HepG2 (cell line): ENCODE measurements around the gene SLC43A3. TPM values are rescaled to one million over a fixed set of nuclear protein-coding genes. Genes with fewer than 3 reads are reported as not detected.
A peak's percentile ranks its signal among the peaks of the same experiment; 100 is the strongest.

ENCODE experiments used
- ATF7 ChIP-seq, 2 experiments: fragments of 450-650 bp in 1 of 2; sonication (generic) in 1 of 2; formaldehyde crosslinking in 1 of 2; IDR thresholded peaks; 2 replicates each; pipeline versions ENCODE4 v1.4.0 to v1.6.1; 2016 to 2020; ENCODE audit warnings: antibody characterized with exemption in 1 of 2, mild to moderate bottlenecking in 1 of 2, missing genetic modification reagents in 1 of 2
- EHMT2 ChIP-seq: fragments of 200-600 bp; sonication (generic); IDR thresholded peaks from 2 replicates; pipeline ENCODE4 v1.7.0; 2017; ENCODE audit warnings: antibody characterized with exemption, low read depth, low read length, borderline replicate concordance
- HNRNPL ChIP-seq: fragments of 200-400 bp; formaldehyde crosslinking; IDR thresholded peaks from 2 replicates; pipeline ENCODE4 v1.6.1; 2017; ENCODE audit warnings: mild to moderate bottlenecking, low read depth, low read length
- IRF2 ChIP-seq: IDR thresholded peaks from 2 replicates; pipeline ENCODE4 v1.6.1; 2018; ENCODE audit warnings: missing genetic modification reagents, missing compliant biosample characterization
- MIXL1 ChIP-seq: IDR thresholded peaks from 2 replicates; pipeline ENCODE4 v1.6.1; 2016
- MLLT10 ChIP-seq: sonication (generic); formaldehyde crosslinking; IDR thresholded peaks from 2 replicates; pipeline ENCODE4 v1.4.0; 2020; ENCODE audit warnings: missing genetic modification reagents
- MXD4 ChIP-seq: IDR thresholded peaks from 2 replicates; pipeline ENCODE4 v1.6.1; 2016; ENCODE audit warnings: mild to moderate bottlenecking, missing biosample characterization, missing genetic modification reagents
- RBM22 ChIP-seq: fragments of 200-400 bp; formaldehyde crosslinking; optimal IDR thresholded peaks from 2 replicates; pipeline ENCODE3; 2017; ENCODE audit warnings: mild to moderate bottlenecking, low read length, moderate library complexity
- SAP130 ChIP-seq: IDR thresholded peaks from 2 replicates; pipeline ENCODE4 v1.6.1; 2016; ENCODE audit warnings: low read depth
- SMYD3 ChIP-seq: sonication (generic); formaldehyde crosslinking; IDR thresholded peaks from 2 replicates; pipeline ENCODE4 v1.8.1; 2023; ENCODE audit warnings: mild to moderate bottlenecking, missing genetic modification reagents
- SRY ChIP-seq: sonication (generic); formaldehyde crosslinking; IDR thresholded peaks from 2 replicates; pipeline ENCODE4 v1.8.0; 2022; ENCODE audit warnings: mild to moderate bottlenecking, missing genetic modification reagents
- TOE1 ChIP-seq: sonication (generic); formaldehyde crosslinking; IDR thresholded peaks from 2 replicates; pipeline ENCODE4 v1.4.0; 2020; ENCODE audit warnings: mild to moderate bottlenecking, missing genetic modification reagents
- YEATS4 ChIP-seq: sonication (generic); formaldehyde crosslinking; IDR thresholded peaks from 2 replicates; pipeline ENCODE4 v1.4.0; 2020; ENCODE audit warnings: missing genetic modification reagents, borderline replicate concordance
- ZC3H13 ChIP-seq: sonication (generic); formaldehyde crosslinking; IDR thresholded peaks from 2 replicates; pipeline ENCODE4 v1.8.1; 2023; ENCODE audit warnings: mild to moderate bottlenecking, missing genetic modification reagents, moderate library complexity
- ZNF225 ChIP-seq: sonication (generic); formaldehyde crosslinking; IDR thresholded peaks from 2 replicates; pipeline ENCODE4 v1.4.0; 2020; ENCODE audit warnings: mild to moderate bottlenecking, missing genetic modification reagents
- ZNF501 ChIP-seq: sonication (generic); formaldehyde crosslinking; IDR thresholded peaks from 2 replicates; pipeline ENCODE4 v1.5.1; 2020; ENCODE audit warnings: mild to moderate bottlenecking, moderate library complexity, missing genetic modification reagents
- ZNF530 ChIP-seq: sonication (generic); formaldehyde crosslinking; IDR thresholded peaks from 2 replicates; pipeline ENCODE4 v1.5.0; 2020; ENCODE audit warnings: low read depth, mild to moderate bottlenecking, missing genetic modification reagents
- ZNF547 ChIP-seq: sonication (generic); formaldehyde crosslinking; IDR thresholded peaks from 2 replicates; pipeline ENCODE4 v1.5.1; 2020; ENCODE audit warnings: mild to moderate bottlenecking, missing genetic modification reagents
- ZNF556 ChIP-seq: sonication (generic); formaldehyde crosslinking; IDR thresholded peaks from 2 replicates; pipeline ENCODE4 v1.4.0; 2020; ENCODE audit warnings: mild to moderate bottlenecking, missing genetic modification reagents, borderline replicate concordance
- ZNF670 ChIP-seq: sonication (generic); formaldehyde crosslinking; IDR thresholded peaks from 2 replicates; pipeline ENCODE4 v1.8.0; 2022; ENCODE audit warnings: mild to moderate bottlenecking, missing genetic modification reagents, borderline replicate concordance
- ZNF703 ChIP-seq: sonication (generic); formaldehyde crosslinking; IDR thresholded peaks from 2 replicates; pipeline ENCODE4 v1.5.1; 2020; ENCODE audit warnings: missing genetic modification reagents, mild to moderate bottlenecking, moderate library complexity, borderline replicate concordance
- ZNF788 ChIP-seq: sonication (generic); formaldehyde crosslinking; IDR thresholded peaks from 2 replicates; pipeline ENCODE4 v1.5.0; 2020; ENCODE audit warnings: mild to moderate bottlenecking, missing genetic modification reagents, borderline replicate concordance
- ZNF792 ChIP-seq: IDR thresholded peaks from 2 replicates; pipeline ENCODE4 v1.6.1; 2016
- polyA plus RNA-seq, 8 experiments: library from polyadenylated mRNA; depleted of rRNA in 3 of 8; stranded (reverse) in 7 of 8; unstranded in 1 of 8; fragments of >200 nt; fragmentation: Illumina TruSeq in 4 of 8; extraction: Trizol in 4 of 8; gene quantifications; 2 replicates each; pipeline versions ENCODE4 v1.2.1 to v1.2.3, GENCODE V29; 2011 to 2016; ENCODE audit warnings: low read depth in 4 of 8, missing spikeins in 1 of 8, mixed read lengths in 1 of 8; ENCODE audit not compliant: insufficient read depth in 1 of 8
- total RNA-seq, 5 experiments: library from RNA; depleted of rRNA; stranded (reverse); fragments of >200 nt; fragmentation: Illumina TruSeq; extraction: Trizol; gene quantifications; 2 replicates each; pipeline ENCODE4 v1.2.3, GENCODE V29; 2016; ENCODE audit warnings: low read depth in 1 of 5
- TF ChIP-seq, protein P1 (sequence below): sonication (generic); formaldehyde crosslinking; IDR thresholded peaks from 2 replicates; pipeline ENCODE4 v1.5.0; 2020; ENCODE audit warnings: missing genetic modification reagents
- TF ChIP-seq, protein P2 (sequence below), 2 experiments: sonication (generic) in 1 of 2; formaldehyde crosslinking in 1 of 2; IDR thresholded peaks; 2 replicates each; pipeline versions ENCODE4 v1.4.0 to v1.6.1; 2018 to 2020; ENCODE audit warnings: missing genetic modification reagents in 2 of 2, borderline replicate concordance in 1 of 2, low read depth in 1 of 2, mild to moderate bottlenecking in 1 of 2, missing biosample characterization in 1 of 2

SLC43A3 gene
- total and polyA plus RNA-seq, 2 of the 13 experiments (the other 11 are each of a cell fraction or from before 2014, with no cell fraction given): 2.6 TPM; not detected in 1

DNA sequence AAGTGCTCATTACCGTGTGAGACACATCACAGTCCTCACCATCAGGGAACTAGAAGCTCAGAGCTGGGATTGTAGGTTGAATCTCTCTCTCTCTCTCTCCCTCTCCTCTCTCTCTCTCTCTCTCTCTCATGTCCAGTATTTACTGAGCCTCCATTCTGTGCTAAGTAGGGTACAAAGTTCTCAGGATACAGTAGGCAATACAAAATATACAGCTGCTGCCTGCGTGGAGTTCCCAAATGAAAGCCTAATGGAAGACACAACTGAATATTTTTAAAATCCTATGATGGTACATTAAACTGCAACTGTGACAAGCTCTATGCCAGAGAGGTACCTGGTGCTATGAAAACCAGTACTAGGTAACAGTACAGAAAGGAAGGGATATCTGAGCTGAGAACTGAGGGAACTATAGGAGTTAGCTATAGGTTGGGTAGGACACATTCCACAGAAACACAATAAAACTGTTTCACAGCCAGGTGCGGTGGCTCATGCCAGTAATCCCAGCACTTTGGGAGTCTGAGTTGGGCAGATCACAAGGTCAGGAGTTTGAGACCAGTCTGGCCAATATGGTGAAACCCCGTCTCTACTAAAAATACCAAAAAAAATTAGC lies 26.8 kb downstream of the SLC43A3 start (continued):
- TF ChIP-seq, protein P1, sequence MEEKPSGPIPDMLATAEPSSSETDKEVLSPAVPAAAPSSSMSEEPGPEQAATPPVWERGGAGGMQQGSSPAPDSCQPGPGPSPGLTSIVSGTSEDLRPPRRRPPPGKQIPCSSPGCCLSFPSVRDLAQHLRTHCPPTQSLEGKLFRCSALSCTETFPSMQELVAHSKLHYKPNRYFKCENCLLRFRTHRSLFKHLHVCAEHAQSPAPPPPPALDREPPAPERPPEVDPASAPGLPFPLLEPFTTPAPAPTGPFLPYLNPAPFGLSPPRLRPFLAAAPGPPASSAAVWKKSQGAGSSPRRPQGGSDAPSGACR (CRISPR knock-in tag): 0 out of 2 replicates have a peak, but pooled peaks have one; percentile 32
- TF ChIP-seq SAP130 (CRISPR knock-in tag) (peak; percentile 67), ZNF788 (CRISPR knock-in tag) (no peak), ATF7 (IDR thresholded peaks at IDR 0.05) (no peak), ATF7 (CRISPR knock-in tag; IDR thresholded peaks at IDR 0.05) (no peak), MIXL1 (CRISPR knock-in tag) (peak; percentile 55; the same call in 1 of the 2 replicates), EHMT2 (peak; percentile 31; the same call in 1 of the 2 replicates), ZNF556 (no peak), IRF2 (CRISPR knock-in tag) (0 out of 2 replicates have a peak, but pooled peaks have one; percentile 47), ZNF530 (CRISPR knock-in tag) (no peak), ZNF792 (peak; percentile 60; the same call in 1 of the 2 replicates), ZNF670 (CRISPR knock-in tag) (no peak), ZNF225 (CRISPR knock-in tag) (no peak), TOE1 (CRISPR knock-in tag) (no peak), ZC3H13 (CRISPR knock-in tag) (no peak), MXD4 (no peak), SRY (CRISPR knock-in tag) (no peak), SMYD3 (no peak), RBM22 (no peak), ZNF547 (CRISPR knock-in tag) (peak; percentile 35; the same call in 1 of the 2 replicates), HNRNPL (no peak), ZNF501 (CRISPR knock-in tag) (peak; percentile 48; the same call in 1 of the 2 replicates), ZNF703 (no peak), MLLT10 (CRISPR knock-in tag) (no peak), YEATS4 (CRISPR knock-in tag) (no peak)
- TF ChIP-seq, protein P2, sequence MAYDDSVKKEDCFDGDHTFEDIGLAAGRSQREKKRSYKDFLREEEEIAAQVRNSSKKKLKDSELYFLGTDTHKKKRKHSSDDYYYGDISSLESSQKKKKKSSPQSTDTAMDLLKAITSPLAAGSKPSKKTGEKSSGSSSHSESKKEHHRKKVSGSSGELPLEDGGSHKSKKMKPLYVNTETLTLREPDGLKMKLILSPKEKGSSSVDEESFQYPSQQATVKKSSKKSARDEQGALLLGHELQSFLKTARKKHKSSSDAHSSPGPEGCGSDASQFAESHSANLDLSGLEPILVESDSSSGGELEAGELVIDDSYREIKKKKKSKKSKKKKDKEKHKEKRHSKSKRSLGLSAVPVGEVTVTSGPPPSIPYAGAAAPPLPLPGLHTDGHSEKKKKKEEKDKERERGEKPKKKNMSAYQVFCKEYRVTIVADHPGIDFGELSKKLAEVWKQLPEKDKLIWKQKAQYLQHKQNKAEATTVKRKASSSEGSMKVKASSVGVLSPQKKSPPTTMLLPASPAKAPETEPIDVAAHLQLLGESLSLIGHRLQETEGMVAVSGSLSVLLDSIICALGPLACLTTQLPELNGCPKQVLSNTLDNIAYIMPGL (CRISPR knock-in tag; IDR thresholded peaks at IDR 0.05; ENCODE audit: borderline replicate concordance in 1 of 2, low read depth in 1 of 2): no peak
